Thoracic aorta (tissue), 2 donors: ENCODE data around the gene SCARB1. TPM values are rescaled to one million over a fixed set of nuclear protein-coding genes. Genes with fewer than 3 reads are reported as not detected.

Experiments
- ATAC-seq: fragments of 150-250 bp; one replicate; pipeline ENCODE4 v1.8.0; 2017; ENCODE audit warnings: low read depth; ENCODE audit not compliant: insufficient number of reproducible peaks, low FRiP score
- DNase-seq: peaks from one replicate; pipeline ENCODE4 v3.0.0-alpha.2; 2020; ENCODE audit warnings: low spot score
- H3K27ac ChIP-seq, 2 donors: fragments of 200-600 bp; sonication (generic); 1 replicate in 1 of 2; 2 replicates in 1 of 2; pipeline ENCODE4 v1.5.1; 2016; ENCODE audit warnings: mild to moderate bottlenecking in 2 of 2, moderate library complexity in 2 of 2
- H3K27me3 ChIP-seq: fragments of 200-600 bp; sonication (generic); replicated peaks from 2 replicates; pipeline ENCODE4 v1.6.0; 2016; ENCODE audit warnings: mild to moderate bottlenecking; ENCODE audit not compliant: insufficient read depth
- H3K36me3 ChIP-seq: fragments of 200-600 bp; sonication (generic); one replicate; pipeline ENCODE4 v1.5.1; 2016
- H3K4me1 ChIP-seq, 2 donors: fragments of 200-600 bp; sonication (generic); 1 replicate in 1 of 2; 2 replicates in 1 of 2; pipeline versions ENCODE4 v1.5.1 to v1.6.0; 2016; ENCODE audit warnings: low read depth in 2 of 2, mild to moderate bottlenecking in 1 of 2; ENCODE audit not compliant: control insufficient read depth in 1 of 2
- H3K4me3 ChIP-seq: fragments of 200-600 bp; sonication (generic); 2 replicates; pipeline ENCODE4 v1.5.1; 2016; ENCODE audit warnings: mild to moderate bottlenecking
- H3K9me3 ChIP-seq: fragments of 200-600 bp; sonication (generic); 2 replicates; pipeline ENCODE4 v1.5.1; 2016
- CTCF ChIP-seq: fragments of 200-600 bp; sonication (generic); IDR thresholded peaks from one replicate; pipeline ENCODE4 v1.5.1; 2019; ENCODE audit warnings: antibody characterized with exemption
- total RNA-seq, 2 donors: library from RNA; depleted of rRNA; stranded (reverse); fragments of >200 nt; gene quantifications; one replicate each; pipeline versions ENCODE4 v1.1.0 to v1.2.3, GENCODE V29; 2016

Gene SCARB1
- total RNA-seq, 2 donors from 2014 or later, result 8.8 to 13.1 TPM

- no peak overlapping the region for H3K27ac ChIP-seq
- H3K9me3 ChIP-seq, result no peaks in the 10 kb centered on the region
- no peaks in the 10 kb centered on the region for H3K27me3 ChIP-seq
- no peak overlapping the region for H3K4me3 ChIP-seq
- no peaks in the 10 kb centered on the region for H3K36me3 ChIP-seq
- peaks cover 0 to 10% of the 10 kb centered on the region in 2 donors for H3K4me1 ChIP-seq
- DNase-seq (no peak), ATAC-seq (no peak)
- TF ChIP-seq CTCF, result no peak
Measured at GRCh38 chr12:124808272-124808671, 55.4 kb downstream of the SCARB1 start.

GRCh38 chr12:124805876-124806668 is 57.6 kb downstream of the SCARB1 start:
- DNase-seq (no peak), ATAC-seq (no peak)
- no peak for TF ChIP-seq CTCF
- Histone ChIP-seq H3K9me3 (no peaks in the 10 kb centered on the region), H3K36me3 (no peaks in the 10 kb centered on the region), H3K4me1 (peaks cover 0 to 10% of the 10 kb centered on the region in 2 donors), H3K27me3 (no peaks in the 10 kb centered on the region), H3K27ac (no peak overlapping the region), H3K4me3 (no peak overlapping the region)

- Histone ChIP-seq H3K4me1 (peaks cover 0 to 10% of the 10 kb centered on the region in 2 donors), H3K27ac (no peak overlapping the region), H3K27me3 (no peaks in the 10 kb centered on the region), H3K4me3 (no peak overlapping the region), H3K9me3 (no peaks in the 10 kb centered on the region), H3K36me3 (no peaks in the 10 kb centered on the region)
- no peak for DNase-seq
- TF ChIP-seq CTCF, result no peak
- no peak for ATAC-seq
Measured at GRCh38 chr12:124805050-124805449, 58.6 kb downstream of the SCARB1 start.

GRCh38 chr12:124804011-124804621 is 59.5 kb downstream of the SCARB1 start:
- ATAC-seq (peak; percentile 44), DNase-seq (peak; percentile 17)
- TF ChIP-seq CTCF, result no peak
- peaks cover 0 to 10% of the 10 kb centered on the region in 2 donors for H3K4me1 ChIP-seq
- peak overlapping the region; percentile 58 for H3K4me3 ChIP-seq
- H3K9me3 ChIP-seq, result no peaks in the 10 kb centered on the region
- H3K36me3 ChIP-seq, result no peaks in the 10 kb centered on the region
- H3K27ac ChIP-seq, result no peak overlapping the region
- H3K27me3 ChIP-seq, result no peaks in the 10 kb centered on the region

GRCh38 chr12:124802361-124802760 is 61.3 kb downstream of the SCARB1 start:
- no peak for ATAC-seq
- no peak overlapping the region for H3K4me3 ChIP-seq
- TF ChIP-seq CTCF, result no peak
- H3K36me3 ChIP-seq, result no peaks in the 10 kb centered on the region
- H3K27ac ChIP-seq, result no peak overlapping the region
- H3K4me1 ChIP-seq, result peaks cover 0 to 10% of the 10 kb centered on the region in 2 donors
- H3K27me3 ChIP-seq, result no peaks in the 10 kb centered on the region
- H3K9me3 ChIP-seq, result no peaks in the 10 kb centered on the region
- no peak for DNase-seq
